Measurements from ENCODE around the gene PPFIBP1. TPM values are rescaled to one million over a fixed set of nuclear protein-coding genes. Genes with fewer than 3 reads are reported as not detected.

PPFIBP1 gene
- total and polyA plus RNA-seq, 2 of the 13 experiments (the other 11 are each of a cell fraction or from before 2014, with no cell fraction given) = 16.2 to 21.8 TPM

GRCh38 chr12:27620121-27620520, 96.1 kb downstream of the PPFIBP1 start:
- CTCF ChIA-PET (ENCODE audit: low intra/inter-chr PET ratio, low total read pairs) = no interaction called here
- intact Hi-C loops (cut with micrococcal nuclease; ENCODE audit: unreplicated experiment) (no loop called here), in situ Hi-C loops (cut with HindIII; ENCODE audit: extremely low pct_ligation_motif_present, low pct_unique_long_range_greater_than_20kb) (no loop called here)
- ATAC-seq = no peak
- H3K36me3 ChIP-seq (replicated peaks in 1 of 2; ENCODE audit: control insufficient read depth in 1 of 2, insufficient read depth in 2 of 2, low read length in 2 of 2) = no peaks in the 10 kb centered on the region
- 97% methylated on average over 2 of the region's 2 CpGs for WGBS (ENCODE audit: low lambda C conversion rate)
- H2AFZ ChIP-seq (ENCODE audit: low read length) = no peak overlapping the region
- no peak for DNase-seq (ENCODE audit: low spot score)
- BruUV-seq (replicated peaks) = no TSS peak
- no peaks in the 10 kb centered on the region for H3K27me3 ChIP-seq (ENCODE audit: control insufficient read depth in 1 of 2, insufficient read depth in 2 of 2, low read length in 2 of 2)
- no peak overlapping the region for H3K4me2 ChIP-seq (ENCODE audit: low read depth, low read length)
- H3K9me3 ChIP-seq (ENCODE audit: low read length) = no peaks in the 10 kb centered on the region
- POLR2A ChIA-PET = no interaction called here
- no peak for FAIRE-seq
- no peaks in the 10 kb centered on the region for H4K20me1 ChIP-seq (ENCODE audit: insufficient read depth, low read length)
- TF ChIP-seq ZSCAN21 (CRISPR knock-in tag; IDR thresholded peaks at IDR 0.05; ENCODE audit: borderline replicate concordance) = no peak
- TF ChIP-seq ZNF564 (CRISPR knock-in tag; IDR thresholded peaks at IDR 0.05) = no peak
- no peak for TF ChIP-seq NFE2L1 (CRISPR knock-in tag; IDR thresholded peaks at IDR 0.05; ENCODE audit: borderline replicate concordance)
- no peak for TF ChIP-seq FOXK2 (IDR thresholded peaks at IDR 0.05)
- no peak for TF ChIP-seq CHD2 (IDR thresholded peaks at IDR 0.05; ENCODE audit: low read depth, low read length)
- H3K79me2 ChIP-seq (ENCODE audit: insufficient read depth, low read length) = no peaks in the 10 kb centered on the region
- H3K4me1 ChIP-seq (ENCODE audit: insufficient read depth, low read length) = peaks cover 12% of the 10 kb centered on the region
- no peak overlapping the region for H3K4me3 ChIP-seq (replicated peaks in 1 of 3; ENCODE audit: insufficient read depth in 1 of 3, low read depth in 2 of 3, low read length in 3 of 3)
- no peak overlapping the region for H3K9ac ChIP-seq (ENCODE audit: insufficient read depth, low read depth, low read length)
- no peak overlapping the region for H3K27ac ChIP-seq (ENCODE audit: extremely low read length, insufficient read depth, low read length)

- no peaks in the 10 kb centered on the region for H3K9me3 ChIP-seq (ENCODE audit: low read length)
- ATAC-seq = no peak
- no peak overlapping the region for H3K9ac ChIP-seq (ENCODE audit: insufficient read depth, low read depth, low read length)
- WGBS (ENCODE audit: low lambda C conversion rate) = 87% methylated on average over 9 of the region's 9 CpGs
- intact Hi-C loops (cut with micrococcal nuclease; ENCODE audit: unreplicated experiment) (no loop called here), in situ Hi-C loops (cut with HindIII; ENCODE audit: extremely low pct_ligation_motif_present, low pct_unique_long_range_greater_than_20kb) (no loop called here)
- no peak overlapping the region for H2AFZ ChIP-seq (ENCODE audit: low read length)
- ChIA-PET CTCF (ENCODE audit: low intra/inter-chr PET ratio, low total read pairs) (no interaction called here), POLR2A (no interaction called here)
- no peak overlapping the region for H3K4me2 ChIP-seq (ENCODE audit: low read depth, low read length)
- no peaks in the 10 kb centered on the region for H3K27me3 ChIP-seq (ENCODE audit: control insufficient read depth in 1 of 2, insufficient read depth in 2 of 2, low read length in 2 of 2)
- no peak for DNase-seq (ENCODE audit: low spot score)
- FAIRE-seq = no peak
- H3K4me3 ChIP-seq (replicated peaks in 1 of 3; ENCODE audit: insufficient read depth in 1 of 3, low read depth in 2 of 3, low read length in 3 of 3) = no peak overlapping the region
- BruUV-seq (replicated peaks) = no TSS peak
- H3K4me1 ChIP-seq (ENCODE audit: insufficient read depth, low read length) = peaks cover 12% of the 10 kb centered on the region
- no peaks in the 10 kb centered on the region for H3K36me3 ChIP-seq (replicated peaks in 1 of 2; ENCODE audit: control insufficient read depth in 1 of 2, insufficient read depth in 2 of 2, low read length in 2 of 2)
- H4K20me1 ChIP-seq (ENCODE audit: insufficient read depth, low read length) = no peaks in the 10 kb centered on the region
- no peaks in the 10 kb centered on the region for H3K79me2 ChIP-seq (ENCODE audit: insufficient read depth, low read length)
- no peak overlapping the region for H3K27ac ChIP-seq (ENCODE audit: extremely low read length, insufficient read depth, low read length)
- no peak for TF ChIP-seq MTF2 (CRISPR knock-in tag; IDR thresholded peaks at IDR 0.05; ENCODE audit: borderline replicate concordance)
- no peak for TF ChIP-seq ZNF225 (CRISPR knock-in tag; IDR thresholded peaks at IDR 0.05)
- no peak for TF ChIP-seq ZNF558 (CRISPR knock-in tag; IDR thresholded peaks at IDR 0.05; ENCODE audit: borderline replicate concordance)
- no peak for TF ChIP-seq TBL1XR1 (IDR thresholded peaks at IDR 0.05; ENCODE audit: borderline replicate concordance, low read length, partially characterized antibody)
- no peak for TF ChIP-seq CC2D1A (CRISPR knock-in tag; IDR thresholded peaks at IDR 0.05)
- no peak for TF ChIP-seq IRX3 (CRISPR knock-in tag; IDR thresholded peaks at IDR 0.05; ENCODE audit: borderline replicate concordance, low read depth)
- TF ChIP-seq ZBTB14 (CRISPR knock-in tag; IDR thresholded peaks at IDR 0.05) = no peak
- TF ChIP-seq MLXIP (CRISPR knock-in tag; IDR thresholded peaks at IDR 0.05; ENCODE audit: borderline replicate concordance) = no peak
- TF ChIP-seq RORA (CRISPR knock-in tag; IDR thresholded peaks at IDR 0.05) = no peak
- TF ChIP-seq ZNF382 (CRISPR knock-in tag; IDR thresholded peaks at IDR 0.05; ENCODE audit: borderline replicate concordance) = no peak
- TF ChIP-seq BORCS8-MEF2B (CRISPR knock-in tag; IDR thresholded peaks at IDR 0.05) = no peak
These were observed 98.6 kb downstream of the PPFIBP1 start for GRCh38 chr12:27622436-27623195.
